ENCODE measurements around the gene KIF7.

- TF ChIP-seq RCOR1 (IDR thresholded peaks at IDR 0.05; ENCODE audit: low read length) = no peak
- no peak for TF ChIP-seq RAD21 (IDR thresholded peaks at IDR 0.05; ENCODE audit: low read length)
- TF ChIP-seq MXI1 (IDR thresholded peaks at IDR 0.05; ENCODE audit: low read depth, low read length) = no peak
- TF ChIP-seq CTCF (IDR thresholded peaks at IDR 0.05) = no peak
- no peak for TF ChIP-seq TEAD4 (IDR thresholded peaks at IDR 0.05; ENCODE audit: borderline replicate concordance, insufficient read depth)
These were observed 21.7 kb downstream of the KIF7 start for GRCh38 chr15:89633585-89633984.

All from SK-N-SH (cell line).